K562 (cell line): Measurements from ENCODE around the gene GAB2.

ENCODE experiments used
- ARNT ChIP-seq, 2 experiments: fragments of 450-650 bp; IDR thresholded peaks; 2 replicates each; pipeline ENCODE4 v1.6.1; 2016; ENCODE audit warnings: mild to moderate bottlenecking in 1 of 2
- NR2C2 ChIP-seq, 2 experiments: fragments of 200-800 bp in 1 of 2; sonication (Bioruptor generic) in 1 of 2; sonication (generic) in 1 of 2; formaldehyde crosslinking in 1 of 2; IDR thresholded peaks; 2 replicates each; pipeline versions ENCODE4 v1.6.1 to v1.8.0; 2016 to 2022; ENCODE audit warnings: mild to moderate bottlenecking in 1 of 2, missing compliant biosample characterization in 1 of 2, missing genetic modification characterization in 1 of 2, missing genetic modification reagents in 1 of 2
- POLR2A ChIP-seq: fragments of 450-650 bp; conservative IDR thresholded peaks from 2 replicates; pipeline ENCODE4 v1.6.1; 2016
- SP1 ChIP-seq: sonication (generic); formaldehyde crosslinking; IDR thresholded peaks from 2 replicates; pipeline ENCODE4 v1.8.1; 2022; ENCODE audit warnings: mild to moderate bottlenecking, missing genetic modification reagents
- TF ChIP-seq, protein P1 (sequence below): fragments of 200-600 bp; sonication (generic); IDR thresholded peaks from one replicate; pipeline ENCODE4 v1.6.1; 2012; ENCODE audit warnings: mild to moderate bottlenecking, low read depth, low read length, inconsistent platforms
- TF ChIP-seq, protein P2 (sequence below): sonication (generic); formaldehyde crosslinking; IDR thresholded peaks from 2 replicates; pipeline ENCODE4 v1.5.0; 2020; ENCODE audit warnings: missing genetic modification reagents
- TF ChIP-seq, protein P3 (sequence below): fragments of 450-650 bp; formaldehyde crosslinking; IDR thresholded peaks from 2 replicates; pipeline ENCODE4 v1.4.0; 2020; ENCODE audit warnings: mild to moderate bottlenecking, moderate library complexity

DNA sequence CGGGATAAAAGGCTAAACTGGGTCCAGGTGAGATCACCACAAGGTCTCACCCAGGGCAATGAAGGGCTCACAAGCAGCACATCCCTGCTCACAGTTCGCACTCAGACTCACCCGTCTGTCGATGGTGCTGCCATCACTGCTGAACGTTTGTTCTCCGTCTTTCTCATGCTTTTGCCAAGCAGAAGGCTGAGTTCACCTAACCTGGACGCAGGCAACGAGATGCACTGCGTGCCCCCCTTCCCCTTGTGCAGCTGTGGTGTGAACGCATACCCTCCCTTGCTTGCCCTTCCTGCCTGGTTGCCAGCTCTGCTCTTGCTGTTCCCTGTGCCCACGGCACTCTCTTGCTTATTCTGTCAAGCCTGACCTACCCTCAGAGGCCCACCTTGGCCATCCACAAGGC is 247.2 kb downstream of the GAB2 start:
- TF ChIP-seq NR2C2 (CRISPR knock-in tag; IDR thresholded peaks at IDR 0.05) (no peak), NR2C2 (tag; IDR thresholded peaks at IDR 0.05) (no peak), POLR2A (no peak), SP1 (CRISPR knock-in tag) (no peak), ARNT (IDR thresholded peaks at IDR 0.05) (no peak)
- TF ChIP-seq, protein P1, sequence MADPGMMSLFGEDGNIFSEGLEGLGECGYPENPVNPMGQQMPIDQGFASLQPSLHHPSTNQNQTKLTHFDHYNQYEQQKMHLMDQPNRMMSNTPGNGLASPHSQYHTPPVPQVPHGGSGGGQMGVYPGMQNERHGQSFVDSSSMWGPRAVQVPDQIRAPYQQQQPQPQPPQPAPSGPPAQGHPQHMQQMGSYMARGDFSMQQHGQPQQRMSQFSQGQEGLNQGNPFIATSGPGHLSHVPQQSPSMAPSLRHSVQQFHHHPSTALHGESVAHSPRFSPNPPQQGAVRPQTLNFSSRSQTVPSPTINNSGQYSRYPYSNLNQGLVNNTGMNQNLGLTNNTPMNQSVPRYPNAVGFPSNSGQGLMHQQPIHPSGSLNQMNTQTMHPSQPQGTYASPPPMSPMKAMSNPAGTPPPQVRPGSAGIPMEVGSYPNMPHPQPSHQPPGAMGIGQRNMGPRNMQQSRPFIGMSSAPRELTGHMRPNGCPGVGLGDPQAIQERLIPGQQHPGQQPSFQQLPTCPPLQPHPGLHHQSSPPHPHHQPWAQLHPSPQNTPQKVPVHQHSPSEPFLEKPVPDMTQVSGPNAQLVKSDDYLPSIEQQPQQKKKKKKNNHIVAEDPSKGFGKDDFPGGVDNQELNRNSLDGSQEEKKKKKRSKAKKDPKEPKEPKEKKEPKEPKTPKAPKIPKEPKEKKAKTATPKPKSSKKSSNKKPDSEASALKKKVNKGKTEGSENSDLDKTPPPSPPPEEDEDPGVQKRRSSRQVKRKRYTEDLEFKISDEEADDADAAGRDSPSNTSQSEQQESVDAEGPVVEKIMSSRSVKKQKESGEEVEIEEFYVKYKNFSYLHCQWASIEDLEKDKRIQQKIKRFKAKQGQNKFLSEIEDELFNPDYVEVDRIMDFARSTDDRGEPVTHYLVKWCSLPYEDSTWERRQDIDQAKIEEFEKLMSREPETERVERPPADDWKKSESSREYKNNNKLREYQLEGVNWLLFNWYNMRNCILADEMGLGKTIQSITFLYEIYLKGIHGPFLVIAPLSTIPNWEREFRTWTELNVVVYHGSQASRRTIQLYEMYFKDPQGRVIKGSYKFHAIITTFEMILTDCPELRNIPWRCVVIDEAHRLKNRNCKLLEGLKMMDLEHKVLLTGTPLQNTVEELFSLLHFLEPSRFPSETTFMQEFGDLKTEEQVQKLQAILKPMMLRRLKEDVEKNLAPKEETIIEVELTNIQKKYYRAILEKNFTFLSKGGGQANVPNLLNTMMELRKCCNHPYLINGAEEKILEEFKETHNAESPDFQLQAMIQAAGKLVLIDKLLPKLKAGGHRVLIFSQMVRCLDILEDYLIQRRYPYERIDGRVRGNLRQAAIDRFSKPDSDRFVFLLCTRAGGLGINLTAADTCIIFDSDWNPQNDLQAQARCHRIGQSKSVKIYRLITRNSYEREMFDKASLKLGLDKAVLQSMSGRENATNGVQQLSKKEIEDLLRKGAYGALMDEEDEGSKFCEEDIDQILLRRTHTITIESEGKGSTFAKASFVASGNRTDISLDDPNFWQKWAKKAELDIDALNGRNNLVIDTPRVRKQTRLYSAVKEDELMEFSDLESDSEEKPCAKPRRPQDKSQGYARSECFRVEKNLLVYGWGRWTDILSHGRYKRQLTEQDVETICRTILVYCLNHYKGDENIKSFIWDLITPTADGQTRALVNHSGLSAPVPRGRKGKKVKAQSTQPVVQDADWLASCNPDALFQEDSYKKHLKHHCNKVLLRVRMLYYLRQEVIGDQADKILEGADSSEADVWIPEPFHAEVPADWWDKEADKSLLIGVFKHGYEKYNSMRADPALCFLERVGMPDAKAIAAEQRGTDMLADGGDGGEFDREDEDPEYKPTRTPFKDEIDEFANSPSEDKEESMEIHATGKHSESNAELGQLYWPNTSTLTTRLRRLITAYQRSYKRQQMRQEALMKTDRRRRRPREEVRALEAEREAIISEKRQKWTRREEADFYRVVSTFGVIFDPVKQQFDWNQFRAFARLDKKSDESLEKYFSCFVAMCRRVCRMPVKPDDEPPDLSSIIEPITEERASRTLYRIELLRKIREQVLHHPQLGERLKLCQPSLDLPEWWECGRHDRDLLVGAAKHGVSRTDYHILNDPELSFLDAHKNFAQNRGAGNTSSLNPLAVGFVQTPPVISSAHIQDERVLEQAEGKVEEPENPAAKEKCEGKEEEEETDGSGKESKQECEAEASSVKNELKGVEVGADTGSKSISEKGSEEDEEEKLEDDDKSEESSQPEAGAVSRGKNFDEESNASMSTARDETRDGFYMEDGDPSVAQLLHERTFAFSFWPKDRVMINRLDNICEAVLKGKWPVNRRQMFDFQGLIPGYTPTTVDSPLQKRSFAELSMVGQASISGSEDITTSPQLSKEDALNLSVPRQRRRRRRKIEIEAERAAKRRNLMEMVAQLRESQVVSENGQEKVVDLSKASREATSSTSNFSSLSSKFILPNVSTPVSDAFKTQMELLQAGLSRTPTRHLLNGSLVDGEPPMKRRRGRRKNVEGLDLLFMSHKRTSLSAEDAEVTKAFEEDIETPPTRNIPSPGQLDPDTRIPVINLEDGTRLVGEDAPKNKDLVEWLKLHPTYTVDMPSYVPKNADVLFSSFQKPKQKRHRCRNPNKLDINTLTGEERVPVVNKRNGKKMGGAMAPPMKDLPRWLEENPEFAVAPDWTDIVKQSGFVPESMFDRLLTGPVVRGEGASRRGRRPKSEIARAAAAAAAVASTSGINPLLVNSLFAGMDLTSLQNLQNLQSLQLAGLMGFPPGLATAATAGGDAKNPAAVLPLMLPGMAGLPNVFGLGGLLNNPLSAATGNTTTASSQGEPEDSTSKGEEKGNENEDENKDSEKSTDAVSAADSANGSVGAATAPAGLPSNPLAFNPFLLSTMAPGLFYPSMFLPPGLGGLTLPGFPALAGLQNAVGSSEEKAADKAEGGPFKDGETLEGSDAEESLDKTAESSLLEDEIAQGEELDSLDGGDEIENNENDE: no peak
- TF ChIP-seq, protein P2, sequence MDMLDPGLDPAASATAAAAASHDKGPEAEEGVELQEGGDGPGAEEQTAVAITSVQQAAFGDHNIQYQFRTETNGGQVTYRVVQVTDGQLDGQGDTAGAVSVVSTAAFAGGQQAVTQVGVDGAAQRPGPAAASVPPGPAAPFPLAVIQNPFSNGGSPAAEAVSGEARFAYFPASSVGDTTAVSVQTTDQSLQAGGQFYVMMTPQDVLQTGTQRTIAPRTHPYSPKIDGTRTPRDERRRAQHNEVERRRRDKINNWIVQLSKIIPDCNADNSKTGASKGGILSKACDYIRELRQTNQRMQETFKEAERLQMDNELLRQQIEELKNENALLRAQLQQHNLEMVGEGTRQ: no peak
- TF ChIP-seq, protein P3, sequence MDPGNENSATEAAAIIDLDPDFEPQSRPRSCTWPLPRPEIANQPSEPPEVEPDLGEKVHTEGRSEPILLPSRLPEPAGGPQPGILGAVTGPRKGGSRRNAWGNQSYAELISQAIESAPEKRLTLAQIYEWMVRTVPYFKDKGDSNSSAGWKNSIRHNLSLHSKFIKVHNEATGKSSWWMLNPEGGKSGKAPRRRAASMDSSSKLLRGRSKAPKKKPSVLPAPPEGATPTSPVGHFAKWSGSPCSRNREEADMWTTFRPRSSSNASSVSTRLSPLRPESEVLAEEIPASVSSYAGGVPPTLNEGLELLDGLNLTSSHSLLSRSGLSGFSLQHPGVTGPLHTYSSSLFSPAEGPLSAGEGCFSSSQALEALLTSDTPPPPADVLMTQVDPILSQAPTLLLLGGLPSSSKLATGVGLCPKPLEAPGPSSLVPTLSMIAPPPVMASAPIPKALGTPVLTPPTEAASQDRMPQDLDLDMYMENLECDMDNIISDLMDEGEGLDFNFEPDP (CRISPR knock-in tag): no peak
